Body of pancreas (tissue), 4 donors: ENCODE measurements around the gene C3orf18. TPM values are rescaled to one million over a fixed set of nuclear protein-coding genes. Genes with fewer than 3 reads are reported as not detected.

ENCODE experiments used
- ATAC-seq: fragments of 150-250 bp; one replicate; pipeline ENCODE4 v1.9.1; 2016
- DNase-seq, 4 donors: peaks; one replicate each; pipeline ENCODE4 v3.0.0-alpha.2; 2019
- H3K27ac ChIP-seq, 4 donors: fragments of 200-600 bp; sonication (generic); 1 replicate in 3 of 4; 2 replicates in 1 of 4; pipeline versions ENCODE4 v1.5.1 to v1.6.1; 2016 to 2019; ENCODE audit warnings: mild to moderate bottlenecking in 1 of 4, mixed read lengths in 1 of 4, moderate library complexity in 1 of 4
- H3K27me3 ChIP-seq, 2 donors: fragments of 200-600 bp; sonication (generic); one replicate each; pipeline ENCODE4 v1.6.0; 2016; ENCODE audit warnings: mild to moderate bottlenecking in 1 of 2
- H3K36me3 ChIP-seq, 2 donors: fragments of 200-600 bp; sonication (generic); replicated peaks in 1 of 2; 2 replicates each; pipeline ENCODE4 v1.5.1; 2016; ENCODE audit warnings: low read depth in 2 of 2; ENCODE audit not compliant: insufficient read depth in 1 of 2
- H3K4me1 ChIP-seq: fragments of 200-600 bp; sonication (generic); one replicate; pipeline ENCODE4 v1.6.0; 2016
- H3K4me3 ChIP-seq, 2 donors: fragments of 200-600 bp; sonication (generic); 1 replicate in 1 of 2; 2 replicates in 1 of 2; pipeline ENCODE4 v1.5.1; 2016 to 2019
- H3K9me3 ChIP-seq, 3 donors: fragments of 200-600 bp; sonication (generic); 1 replicate in 2 of 3; 2 replicates in 1 of 3; pipeline ENCODE4 v1.5.1; 2016
- CTCF ChIP-seq, 7 experiments: fragments of 450-650 bp in 4 of 7; fragments of 200-600 bp in 3 of 7; sonication (generic) in 3 of 7; IDR thresholded peaks; one replicate each; pipeline ENCODE4 v1.5.1; 2016 to 2019; ENCODE audit warnings: antibody characterized with exemption in 7 of 7
- POLR2A ChIP-seq, 3 donors: fragments of 450-650 bp; IDR thresholded peaks; one replicate each; pipeline ENCODE4 v1.6.1; 2016; ENCODE audit warnings: antibody characterized with exemption in 3 of 3, mild to moderate bottlenecking in 2 of 3
- WGBS, 2 donors: methylation state at CpG; one replicate each; pipeline ENCODE4 v1.1.5; 2017; 5-methylcytosine and 5-hydroxymethylcytosine counted together
- intact Hi-C: fragments of 100-400 bp; cut with DNase I; formaldehyde crosslinking; loops from one replicate; pipeline ENCODE4 v1.15.1; 2023
- total RNA-seq, 2 donors: library from RNA; depleted of rRNA; stranded (reverse); fragments of >200 nt; gene quantifications; one replicate each; pipeline ENCODE4 v1.1.0, GENCODE V29; 2016

C3orf18 gene
- total RNA-seq, 2 donors from 2014 or later = 6.3 to 11.4 TPM

- WGBS, 2 donors = 44 to 50% methylated on average over 2 of the region's 2 CpGs
- ATAC-seq (peak; percentile 83), DNase-seq (peak; percentile 73 to 84 (median 77))
- peak; percentile 77 to 88 (median 84) for TF ChIP-seq CTCF (IDR thresholded peaks at IDR 0.05)
- TF ChIP-seq POLR2A (IDR thresholded peaks at IDR 0.05) = no peak
- no peak overlapping the region for H3K27ac ChIP-seq
- no peak overlapping the region for H3K4me3 ChIP-seq
- no peaks in the 10 kb centered on the region for H3K4me1 ChIP-seq
- no peaks in the 10 kb centered on the region for H3K9me3 ChIP-seq
- no peaks in the 10 kb centered on the region for H3K27me3 ChIP-seq
- no peaks in the 10 kb centered on the region for H3K36me3 ChIP-seq
- intact Hi-C loops = loop anchor here (5.0 to 10.0 kb wide), 2 partner anchors 105 to 198 kb away; partner anchors contain the start of genes RASSF1 and ZMYND10
These were observed 25.1 kb downstream of the C3orf18 start for GRCh38 chr3:50542177-50543034.

- ATAC-seq = no peak
- Histone ChIP-seq H3K27ac (no peak overlapping the region), H3K4me1 (no peaks in the 10 kb centered on the region), H3K36me3 (no peaks in the 10 kb centered on the region), H3K4me3 (no peak overlapping the region), H3K27me3 (no peaks in the 10 kb centered on the region), H3K9me3 (no peaks in the 10 kb centered on the region)
- TF ChIP-seq CTCF (IDR thresholded peaks at IDR 0.05) (no peak), POLR2A (IDR thresholded peaks at IDR 0.05) (no peak)
- intact Hi-C loops = loop anchor here (5.0 to 10.0 kb wide), 2 partner anchors 102 to 195 kb away; partner anchors contain the start of genes RASSF1 and ZMYND10
- no peak for DNase-seq
- WGBS, 2 donors = 61 to 71% methylated on average over 18 of the region's 18 CpGs
These were observed 27.9 kb downstream of the C3orf18 start for GRCh38 chr3:50539356-50540286.

GRCh38 chr3:50537421-50538129, 30.0 kb downstream of the C3orf18 start:
- Histone ChIP-seq H3K27me3 (no peaks in the 10 kb centered on the region), H3K4me3 (no peak overlapping the region), H3K36me3 (no peaks in the 10 kb centered on the region), H3K27ac (no peak overlapping the region), H3K4me1 (no peaks in the 10 kb centered on the region), H3K9me3 (no peaks in the 10 kb centered on the region)
- DNase-seq (no peak), ATAC-seq (no peak)
- intact Hi-C loops = no loop called here
- TF ChIP-seq POLR2A (IDR thresholded peaks at IDR 0.05) (no peak), CTCF (IDR thresholded peaks at IDR 0.05) (no peak)
- WGBS, 2 donors = 62 to 69% methylated on average over 4 of the region's 4 CpGs

GRCh38 chr3:50536471-50537180, 30.9 kb downstream of the C3orf18 start:
- Histone ChIP-seq H3K4me3 (no peak overlapping the region), H3K27ac (no peak overlapping the region), H3K9me3 (no peaks in the 10 kb centered on the region), H3K4me1 (no peaks in the 10 kb centered on the region), H3K27me3 (no peaks in the 10 kb centered on the region), H3K36me3 (no peaks in the 10 kb centered on the region)
- TF ChIP-seq POLR2A (IDR thresholded peaks at IDR 0.05) (no peak), CTCF (IDR thresholded peaks at IDR 0.05) (no peak)
- intact Hi-C loops = no loop called here
- ATAC-seq = no peak
- 57 to 67% methylated on average over 5 of the region's 5 CpGs for WGBS, 2 donors
- no peak for DNase-seq
